ENCODE results near the gene USP47. TPM values are rescaled to one million over a fixed set of nuclear protein-coding genes. Genes with fewer than 3 reads are reported as not detected.

Gene USP47
- total and polyA plus RNA-seq, 2 donors (not counting 1 experiment from before 2014, with no cell fraction given), result 12.8 to 52.9 TPM

DNA sequence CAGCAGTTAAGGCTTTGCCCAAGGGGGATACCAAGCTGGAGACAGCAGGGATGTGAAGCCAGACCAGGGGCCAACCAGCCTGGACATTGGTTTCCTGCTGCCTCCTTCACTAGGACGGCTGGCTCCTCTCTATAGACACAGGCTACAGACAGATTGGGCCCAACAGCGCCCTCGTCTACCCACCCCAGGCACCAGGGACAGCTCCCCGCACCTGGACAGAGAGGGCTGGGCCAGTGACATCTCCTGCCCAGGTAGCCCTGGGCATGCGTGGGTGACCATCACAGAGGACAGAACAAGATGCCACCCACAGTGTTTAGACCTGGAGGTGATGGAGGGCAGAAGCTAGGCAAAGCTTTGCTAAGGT is 165.4 kb downstream of the USP47 start:
- TF ChIP-seq, protein P1, sequence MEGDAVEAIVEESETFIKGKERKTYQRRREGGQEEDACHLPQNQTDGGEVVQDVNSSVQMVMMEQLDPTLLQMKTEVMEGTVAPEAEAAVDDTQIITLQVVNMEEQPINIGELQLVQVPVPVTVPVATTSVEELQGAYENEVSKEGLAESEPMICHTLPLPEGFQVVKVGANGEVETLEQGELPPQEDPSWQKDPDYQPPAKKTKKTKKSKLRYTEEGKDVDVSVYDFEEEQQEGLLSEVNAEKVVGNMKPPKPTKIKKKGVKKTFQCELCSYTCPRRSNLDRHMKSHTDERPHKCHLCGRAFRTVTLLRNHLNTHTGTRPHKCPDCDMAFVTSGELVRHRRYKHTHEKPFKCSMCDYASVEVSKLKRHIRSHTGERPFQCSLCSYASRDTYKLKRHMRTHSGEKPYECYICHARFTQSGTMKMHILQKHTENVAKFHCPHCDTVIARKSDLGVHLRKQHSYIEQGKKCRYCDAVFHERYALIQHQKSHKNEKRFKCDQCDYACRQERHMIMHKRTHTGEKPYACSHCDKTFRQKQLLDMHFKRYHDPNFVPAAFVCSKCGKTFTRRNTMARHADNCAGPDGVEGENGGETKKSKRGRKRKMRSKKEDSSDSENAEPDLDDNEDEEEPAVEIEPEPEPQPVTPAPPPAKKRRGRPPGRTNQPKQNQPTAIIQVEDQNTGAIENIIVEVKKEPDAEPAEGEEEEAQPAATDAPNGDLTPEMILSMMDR (IDR thresholded peaks at IDR 0.05), result no peak
- no peak for TF ChIP-seq EZH2 (IDR thresholded peaks at IDR 0.05; ENCODE audit: borderline replicate concordance, insufficient read depth, low read depth, low read length, poor library complexity, severe bottlenecking)
- intact Hi-C loops (cut with micrococcal nuclease), result no loop called here
- DNase-seq (no peak), ATAC-seq (ENCODE audit: low read depth) (no peak)
- Mint-ChIP-seq H3K9me3 (ENCODE audit: insufficient read depth) (no peaks in the 10 kb centered on the region), H3K4me3 (no peak overlapping the region), H3K27me3 (peaks cover 71% of the 10 kb centered on the region), H3K4me1 (peaks cover 11% of the 10 kb centered on the region), H3K27ac (no peak overlapping the region)
- Histone ChIP-seq H3K9ac (ENCODE audit: low read length) (no peak overlapping the region), H3K9me3 (ENCODE audit: control extremely low read depth in 1 of 3, control insufficient read depth in 2 of 3, insufficient read depth in 1 of 3, low read length in 2 of 3) (no peaks in the 10 kb centered on the region), H2AFZ (ENCODE audit: insufficient read depth, low read depth, low read length, poor library complexity, severe bottlenecking) (no peak overlapping the region), H3K4me2 (replicated peaks; ENCODE audit: low read depth, low read length, poor library complexity, severe bottlenecking) (no peak overlapping the region), H3K4me1 (ENCODE audit: control insufficient read depth in 2 of 2, insufficient read depth in 2 of 2, low read length in 2 of 2) (peaks cover 3 to 6% of the 10 kb centered on the region in 2 donors), H3K79me2 (ENCODE audit: control insufficient read depth, insufficient read depth, low read length) (no peaks in the 10 kb centered on the region), H3K27ac (ENCODE audit: low read length in 2 of 2) (no peak overlapping the region), H3K4me3 (ENCODE audit: control extremely low read depth in 1 of 5, extremely low read depth in 1 of 5, insufficient read depth in 1 of 5, low read depth in 2 of 5, low read length in 4 of 5) (no peak overlapping the region), H3K36me3 (replicated peaks in 1 of 2; ENCODE audit: control extremely low read depth in 1 of 2, control insufficient read depth in 1 of 2, extremely low read depth in 1 of 2, insufficient read depth in 2 of 2, low read length in 1 of 2) (no peaks in the 10 kb centered on the region), H3K27me3 (replicated peaks in 1 of 4; ENCODE audit: control extremely low read depth in 1 of 4, control insufficient read depth in 3 of 4, insufficient read depth in 4 of 4, low read length in 3 of 4) (peaks cover 0 to 54% (median 28%) of the 10 kb centered on the region in 4 experiments), H4K20me1 (ENCODE audit: control insufficient read depth, insufficient read depth, low read length, poor library complexity, severe bottlenecking) (no peaks in the 10 kb centered on the region)
- 87% methylated on average over 5 of the region's 5 CpGs for WGBS (ENCODE audit: insufficient coverage)
- POLR2A ChIA-PET, result no interaction called here
- CTCF ChIA-PET, result interaction anchor here (1.4 kb wide), 1 partner anchor 8 kb away, joined by 4 read pairs; no protein-coding TSS in a partner anchor

DNA sequence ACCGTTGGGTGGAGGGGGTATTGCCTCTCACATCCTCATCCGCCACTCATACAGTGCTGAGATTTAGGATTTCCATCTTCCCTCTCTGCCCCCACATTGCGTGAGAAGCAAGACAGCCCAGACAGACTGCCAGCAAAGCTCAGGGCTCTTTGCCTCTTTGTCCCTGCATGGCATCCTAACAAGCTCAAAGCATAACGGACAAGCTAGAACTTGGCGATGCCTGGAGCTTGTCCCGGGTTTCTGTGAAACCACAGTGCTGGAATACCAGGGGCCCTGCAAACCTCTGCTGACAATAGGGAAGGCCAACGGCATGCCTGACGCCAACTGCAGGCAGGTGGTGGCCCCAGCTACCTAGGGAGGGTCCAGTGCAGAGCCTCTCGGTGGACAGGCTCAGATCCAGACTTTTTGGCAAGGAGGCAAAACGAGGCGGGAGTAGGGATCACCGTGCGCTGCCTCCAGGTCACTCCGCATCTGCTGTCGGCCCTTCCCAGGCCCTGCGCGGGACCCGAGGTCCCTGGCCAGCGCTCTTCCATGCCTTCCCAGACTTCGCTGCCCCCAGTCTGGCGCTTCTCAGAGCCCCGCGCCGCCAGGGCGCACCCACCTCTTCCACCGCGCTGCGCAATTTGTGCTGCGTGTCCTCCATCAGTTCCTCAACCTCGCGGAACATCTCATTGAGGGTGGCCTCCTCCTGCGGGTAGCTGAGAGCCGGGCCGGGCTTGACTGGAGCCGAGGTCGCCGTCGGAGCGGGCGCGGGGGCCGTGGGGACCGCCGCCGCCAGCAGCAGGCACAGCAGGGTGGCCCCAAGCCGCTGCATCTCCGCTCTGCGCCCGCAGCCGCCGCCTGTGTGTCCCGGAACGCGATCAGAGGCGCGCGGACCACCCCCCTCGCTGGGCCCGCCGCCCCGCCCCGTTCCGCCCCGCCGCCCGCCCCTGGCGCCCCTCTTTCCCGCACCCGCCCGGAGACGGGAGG is 166.3 kb downstream of the USP47 start, which contains the start of gene DKK3:
Gene DKK3, minus strand, starts transcription at position 858 of the 969 bp plus-strand sequence. Its CDS starts 44 bp downstream, at position 814.
- Histone ChIP-seq H3K9ac (ENCODE audit: low read length) (no peak within 1 kb of the TSS), H3K9me3 (ENCODE audit: control extremely low read depth in 1 of 3, control insufficient read depth in 2 of 3, insufficient read depth in 1 of 3, low read length in 2 of 3) (no peaks in the 10 kb centered on the region), H3K27ac (ENCODE audit: low read length in 2 of 2) (no peak within 1 kb of the TSS), H3K4me2 (replicated peaks; ENCODE audit: low read depth, low read length, poor library complexity, severe bottlenecking) (peak within 1 kb of the TSS; percentile 50), H3K4me3 (ENCODE audit: control extremely low read depth in 1 of 5, extremely low read depth in 1 of 5, insufficient read depth in 1 of 5, low read depth in 2 of 5, low read length in 4 of 5) (no peak within 1 kb of the TSS), H3K36me3 (replicated peaks in 1 of 2; ENCODE audit: control extremely low read depth in 1 of 2, control insufficient read depth in 1 of 2, extremely low read depth in 1 of 2, insufficient read depth in 2 of 2, low read length in 1 of 2) (no peaks in the 10 kb centered on the region), H3K4me1 (ENCODE audit: control insufficient read depth in 2 of 2, insufficient read depth in 2 of 2, low read length in 2 of 2) (peaks cover 3 to 6% of the 10 kb centered on the region in 2 donors), H3K27me3 (replicated peaks in 1 of 4; ENCODE audit: control extremely low read depth in 1 of 4, control insufficient read depth in 3 of 4, insufficient read depth in 4 of 4, low read length in 3 of 4) (peaks cover 0 to 49% (median 28%) of the 10 kb centered on the region in 4 experiments), H3K79me2 (ENCODE audit: control insufficient read depth, insufficient read depth, low read length) (no peaks in the 10 kb centered on the region), H4K20me1 (ENCODE audit: control insufficient read depth, insufficient read depth, low read length, poor library complexity, severe bottlenecking) (no peaks in the 10 kb centered on the region), H2AFZ (ENCODE audit: insufficient read depth, low read depth, low read length, poor library complexity, severe bottlenecking) (no peak within 1 kb of the TSS)
- peak within 1 kb of the TSS; percentile 44 for H3K4me3 Mint-ChIP-seq
- ATAC-seq (ENCODE audit: low read depth), result no peak
- no peak within 1 kb of the TSS for H3K27ac Mint-ChIP-seq
- no peaks in the 10 kb centered on the region for H3K9me3 Mint-ChIP-seq (ENCODE audit: insufficient read depth)
- POLR2A ChIA-PET, result no interaction called here
- H3K27me3 Mint-ChIP-seq, result peaks cover 76% of the 10 kb centered on the region
- peaks cover 11% of the 10 kb centered on the region for H3K4me1 Mint-ChIP-seq
- WGBS (ENCODE audit: insufficient coverage), result 14% methylated on average over 58 of the region's 71 CpGs
- TF ChIP-seq EZH2 (IDR thresholded peaks at IDR 0.05; ENCODE audit: borderline replicate concordance, insufficient read depth, low read depth, low read length, poor library complexity, severe bottlenecking), result no peak
- TF ChIP-seq, protein P1 (IDR thresholded peaks at IDR 0.05), result no peak
- intact Hi-C loops (cut with micrococcal nuclease), result no loop called here
- CTCF ChIA-PET, result interaction anchor here (1.4 kb wide), 1 partner anchor 9 kb away, joined by 4 read pairs; no protein-coding TSS in a partner anchor
- DNase-seq, result no peak
